NCI-H1105 treated with DMSO at 0.1 percent for 48 hours (cell line): Measurements from ENCODE around the gene ITPK1.

Experiments used
- DNase-seq: peaks from one replicate; lab custom pipeline; 2025; lab: John Stamatoyannopoulos, UW

The ITPK1 gene

GRCh38 chr14:93061380-93062012 is 54.2 kb downstream of the ITPK1 start:
- no peak for DNase-seq

GRCh38 chr14:93060841-93061240 is 54.9 kb downstream of the ITPK1 start:
- DNase-seq, result no peak

- no peak for DNase-seq
Observed at GRCh38 chr14:93059917-93060545, 55.7 kb downstream of the ITPK1 start.

GRCh38 chr14:93059260-93059659 is 56.5 kb downstream of the ITPK1 start:
- no peak for DNase-seq

GRCh38 chr14:93057586-93058280 is 58.0 kb downstream of the ITPK1 start:
- no peak for DNase-seq

GRCh38 chr14:93056840-93057585 is 58.7 kb downstream of the ITPK1 start:
- DNase-seq, result no peak

GRCh38 chr14:93056166-93056839 is 59.4 kb downstream of the ITPK1 start:
- no peak for DNase-seq

GRCh38 chr14:93055651-93056115 is 60.0 kb downstream of the ITPK1 start:
- DNase-seq, result no peak

- no peak for DNase-seq
Observed at GRCh38 chr14:93054876-93055275, 60.8 kb downstream of the ITPK1 start.

GRCh38 chr14:93054006-93054405 is 61.7 kb downstream of the ITPK1 start:
- DNase-seq, result no peak

- DNase-seq, result no peak
Observed at GRCh38 chr14:93051600-93052546, 63.9 kb downstream of the ITPK1 start.

GRCh38 chr14:93050761-93051160 is 65.0 kb downstream of the ITPK1 start:
- DNase-seq, result no peak

- no peak for DNase-seq
Observed at GRCh38 chr14:93049867-93050331, 65.8 kb downstream of the ITPK1 start.

- DNase-seq, result no peak
Observed at GRCh38 chr14:93049315-93049714, 66.4 kb downstream of the ITPK1 start.

GRCh38 chr14:93048843-93049242 is 66.9 kb downstream of the ITPK1 start:
- no peak for DNase-seq

- no peak for DNase-seq
Observed at GRCh38 chr14:93047661-93048060, 68.1 kb downstream of the ITPK1 start.

- no peak for DNase-seq
Observed at GRCh38 chr14:93047157-93047556, 68.6 kb downstream of the ITPK1 start.

GRCh38 chr14:93046705-93047050 is 69.0 kb downstream of the ITPK1 start:
- DNase-seq, result no peak

- no peak for DNase-seq
Observed at GRCh38 chr14:93045965-93046704, 69.6 kb downstream of the ITPK1 start.

- DNase-seq, result no peak
Observed at GRCh38 chr14:93045211-93045674, 70.5 kb downstream of the ITPK1 start.
